ENCODE results near the gene ANKLE1.

The ANKLE1 gene

GRCh38 chr19:17266589-17266974, 15.1 kb upstream of the ANKLE1 start (continued):
- TF ChIP-seq CSRNP3 (CRISPR knock-in tag; IDR thresholded peaks at IDR 0.05), result no peak

DNA sequence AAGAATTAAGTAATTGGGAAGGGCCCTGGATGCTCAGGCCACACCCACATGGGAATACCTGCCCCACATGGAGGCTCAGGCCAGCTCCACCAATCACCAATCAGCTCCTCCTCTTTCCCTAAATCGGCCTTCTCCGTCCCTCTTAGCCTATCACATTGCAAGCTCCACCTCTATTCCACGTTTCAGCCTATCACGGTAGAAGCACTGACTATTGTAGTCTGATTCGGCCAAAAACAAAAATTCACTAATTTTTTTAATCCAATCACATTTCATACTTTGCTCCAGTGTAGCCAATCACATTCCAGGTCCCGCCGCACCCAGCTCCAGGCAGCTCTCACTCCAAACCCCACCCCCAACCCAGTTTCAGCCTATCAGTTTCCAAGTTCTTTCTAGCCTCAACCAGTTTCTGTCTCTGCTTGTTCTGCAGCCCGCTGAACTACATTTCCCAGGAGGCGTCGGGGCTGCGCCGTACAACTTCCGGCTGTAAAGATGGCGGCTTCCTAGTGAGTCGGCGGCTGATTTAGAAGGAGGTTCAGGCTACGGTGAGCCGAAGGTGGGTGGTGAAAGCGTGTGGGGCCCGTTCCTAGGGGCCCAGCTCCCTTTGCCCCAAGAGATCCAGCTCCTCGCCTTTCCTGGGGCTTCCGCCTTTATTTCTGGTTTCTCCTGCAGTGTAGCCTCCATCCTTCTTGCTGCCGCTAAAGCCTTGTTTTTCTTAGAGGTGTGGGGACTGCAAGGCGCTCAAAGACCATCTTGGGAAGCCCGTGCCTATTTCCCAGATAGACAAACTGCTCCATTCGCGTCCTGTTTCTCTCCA, 14.5 kb upstream of the ANKLE1 start, which contains the start of gene BABAM1:
BABAM1 (plus strand) TSS at position 469 of the 814 bp plus-strand sequence. CDS start 1,364 bp downstream, outside the sequence.
- TF ChIP-seq CSDC2 (CRISPR knock-in tag; IDR thresholded peaks at IDR 0.05) (peak; percentile 95), ZNF565 (CRISPR knock-in tag; conservative IDR thresholded peaks at IDR 0.05; ENCODE audit: low read depth) (peak; percentile 93), ZC3H10 (CRISPR knock-in tag; IDR thresholded peaks at IDR 0.05) (no peak), ZFP3 (CRISPR knock-in tag; IDR thresholded peaks at IDR 0.05) (peak; percentile 67; the same call in 1 of the 2 replicates), ZNF70 (CRISPR knock-in tag; IDR thresholded peaks at IDR 0.05) (peak; percentile 52; the same call in 1 of the 2 replicates), GLIS3 (CRISPR knock-in tag; IDR thresholded peaks at IDR 0.05) (no peak), RARB (CRISPR knock-in tag; IDR thresholded peaks at IDR 0.05) (no peak), TCF4 (CRISPR knock-in tag; IDR thresholded peaks at IDR 0.05; ENCODE audit: borderline replicate concordance) (no peak), ZNF8 (CRISPR knock-in tag; IDR thresholded peaks at IDR 0.05) (0 out of 2 replicates have a peak, but pooled peaks have one; percentile 43), TOX (CRISPR knock-in tag; IDR thresholded peaks at IDR 0.05; ENCODE audit: borderline replicate concordance) (no peak), OSR1 (CRISPR knock-in tag; IDR thresholded peaks at IDR 0.05) (peak; percentile 40; the same call in 1 of the 2 replicates), PPARA (CRISPR knock-in tag; IDR thresholded peaks at IDR 0.05; ENCODE audit: borderline replicate concordance) (peak; percentile 97), CREB5 (CRISPR knock-in tag; IDR thresholded peaks at IDR 0.05; ENCODE audit: low read depth) (no peak), SNAI2 (CRISPR knock-in tag; IDR thresholded peaks at IDR 0.05) (peak; percentile 99), BACH2 (CRISPR knock-in tag; IDR thresholded peaks at IDR 0.05; ENCODE audit: borderline replicate concordance) (peak; percentile 87; the same call in 1 of the 2 replicates), ISL1 (CRISPR knock-in tag; IDR thresholded peaks at IDR 0.05) (peak; percentile 30; the same call in 1 of the 2 replicates), POU6F1 (CRISPR knock-in tag; IDR thresholded peaks at IDR 0.05; ENCODE audit: borderline replicate concordance, low read depth) (no peak), ESRRG (CRISPR knock-in tag; IDR thresholded peaks at IDR 0.05) (peak; percentile 41; the same call in 1 of the 2 replicates), ZFP30 (CRISPR knock-in tag; IDR thresholded peaks at IDR 0.05) (peak; percentile 14; the same call in 1 of the 2 replicates), ARNTL (CRISPR knock-in tag; IDR thresholded peaks at IDR 0.05; ENCODE audit: borderline replicate concordance, low read depth) (peak; percentile 66; the same call in 1 of the 2 replicates), CSRNP3 (CRISPR knock-in tag; IDR thresholded peaks at IDR 0.05) (no peak)
- TF ChIP-seq, protein P1, sequence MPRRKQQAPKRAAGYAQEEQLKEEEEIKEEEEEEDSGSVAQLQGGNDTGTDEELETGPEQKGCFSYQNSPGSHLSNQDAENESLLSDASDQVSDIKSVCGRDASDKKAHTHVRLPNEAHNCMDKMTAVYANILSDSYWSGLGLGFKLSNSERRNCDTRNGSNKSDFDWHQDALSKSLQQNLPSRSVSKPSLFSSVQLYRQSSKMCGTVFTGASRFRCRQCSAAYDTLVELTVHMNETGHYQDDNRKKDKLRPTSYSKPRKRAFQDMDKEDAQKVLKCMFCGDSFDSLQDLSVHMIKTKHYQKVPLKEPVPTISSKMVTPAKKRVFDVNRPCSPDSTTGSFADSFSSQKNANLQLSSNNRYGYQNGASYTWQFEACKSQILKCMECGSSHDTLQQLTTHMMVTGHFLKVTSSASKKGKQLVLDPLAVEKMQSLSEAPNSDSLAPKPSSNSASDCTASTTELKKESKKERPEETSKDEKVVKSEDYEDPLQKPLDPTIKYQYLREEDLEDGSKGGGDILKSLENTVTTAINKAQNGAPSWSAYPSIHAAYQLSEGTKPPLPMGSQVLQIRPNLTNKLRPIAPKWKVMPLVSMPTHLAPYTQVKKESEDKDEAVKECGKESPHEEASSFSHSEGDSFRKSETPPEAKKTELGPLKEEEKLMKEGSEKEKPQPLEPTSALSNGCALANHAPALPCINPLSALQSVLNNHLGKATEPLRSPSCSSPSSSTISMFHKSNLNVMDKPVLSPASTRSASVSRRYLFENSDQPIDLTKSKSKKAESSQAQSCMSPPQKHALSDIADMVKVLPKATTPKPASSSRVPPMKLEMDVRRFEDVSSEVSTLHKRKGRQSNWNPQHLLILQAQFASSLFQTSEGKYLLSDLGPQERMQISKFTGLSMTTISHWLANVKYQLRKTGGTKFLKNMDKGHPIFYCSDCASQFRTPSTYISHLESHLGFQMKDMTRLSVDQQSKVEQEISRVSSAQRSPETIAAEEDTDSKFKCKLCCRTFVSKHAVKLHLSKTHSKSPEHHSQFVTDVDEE (CRISPR knock-in tag; IDR thresholded peaks at IDR 0.05), result peak; percentile 97
- TF ChIP-seq, protein P2, sequence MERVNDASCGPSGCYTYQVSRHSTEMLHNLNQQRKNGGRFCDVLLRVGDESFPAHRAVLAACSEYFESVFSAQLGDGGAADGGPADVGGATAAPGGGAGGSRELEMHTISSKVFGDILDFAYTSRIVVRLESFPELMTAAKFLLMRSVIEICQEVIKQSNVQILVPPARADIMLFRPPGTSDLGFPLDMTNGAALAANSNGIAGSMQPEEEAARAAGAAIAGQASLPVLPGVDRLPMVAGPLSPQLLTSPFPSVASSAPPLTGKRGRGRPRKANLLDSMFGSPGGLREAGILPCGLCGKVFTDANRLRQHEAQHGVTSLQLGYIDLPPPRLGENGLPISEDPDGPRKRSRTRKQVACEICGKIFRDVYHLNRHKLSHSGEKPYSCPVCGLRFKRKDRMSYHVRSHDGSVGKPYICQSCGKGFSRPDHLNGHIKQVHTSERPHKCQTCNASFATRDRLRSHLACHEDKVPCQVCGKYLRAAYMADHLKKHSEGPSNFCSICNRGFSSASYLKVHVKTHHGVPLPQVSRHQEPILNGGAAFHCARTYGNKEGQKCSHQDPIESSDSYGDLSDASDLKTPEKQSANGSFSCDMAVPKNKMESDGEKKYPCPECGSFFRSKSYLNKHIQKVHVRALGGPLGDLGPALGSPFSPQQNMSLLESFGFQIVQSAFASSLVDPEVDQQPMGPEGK (CRISPR knock-in tag; IDR thresholded peaks at IDR 0.05; ENCODE audit: borderline replicate concordance), result no peak
- peak; percentile 97 for ATAC-seq
